GM19238 (cell line): Measurements from ENCODE around the gene COPS9.

Experiments used
- DNase-seq: peaks from one replicate; pipeline ENCODE4 v3.0.0; 2011; ENCODE audit warnings: low spot score; ENCODE audit not compliant: insufficient read length

Gene COPS9

GRCh38 chr2:240149943-240150784 is 14.1 kb upstream of the COPS9 start:
- DNase-seq = peak; percentile 74

GRCh38 chr2:240147911-240148587 is 11.9 kb upstream of the COPS9 start:
- no peak for DNase-seq

- DNase-seq = no peak
Observed at GRCh38 chr2:240147382-240147781, 11.3 kb upstream of the COPS9 start.

DNA sequence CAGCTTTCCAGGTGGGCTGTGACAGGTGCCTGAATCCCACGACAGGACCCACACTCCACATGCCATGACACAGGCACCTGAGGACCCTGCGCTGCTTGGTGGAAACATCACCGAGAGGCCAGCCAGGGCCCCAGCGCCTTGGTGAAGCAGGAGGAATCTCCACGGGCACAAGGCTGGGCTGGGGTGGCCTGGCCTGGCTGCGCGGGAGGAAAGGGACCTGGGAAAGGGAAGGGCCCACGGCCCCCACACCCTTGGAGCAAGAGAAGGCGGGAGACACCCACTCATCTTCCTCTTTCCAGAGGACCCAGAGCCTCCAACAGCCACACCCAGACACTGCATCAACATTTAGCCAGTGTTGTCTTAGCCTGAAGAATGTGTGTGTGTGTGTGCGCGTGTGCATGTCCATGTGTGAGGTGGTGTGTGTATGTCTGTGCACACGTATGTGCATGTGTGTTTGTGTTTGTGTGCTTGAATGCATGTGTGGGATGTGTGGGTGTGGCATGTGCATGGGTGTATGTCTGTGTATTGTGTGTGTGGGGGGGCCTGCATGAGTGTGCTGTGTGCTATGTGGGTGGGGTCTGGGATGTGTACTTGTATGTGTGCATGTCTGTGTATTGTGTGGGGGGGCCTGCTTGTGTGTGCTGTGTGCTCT is 10.6 kb upstream of the COPS9 start:
- DNase-seq = no peak

DNA sequence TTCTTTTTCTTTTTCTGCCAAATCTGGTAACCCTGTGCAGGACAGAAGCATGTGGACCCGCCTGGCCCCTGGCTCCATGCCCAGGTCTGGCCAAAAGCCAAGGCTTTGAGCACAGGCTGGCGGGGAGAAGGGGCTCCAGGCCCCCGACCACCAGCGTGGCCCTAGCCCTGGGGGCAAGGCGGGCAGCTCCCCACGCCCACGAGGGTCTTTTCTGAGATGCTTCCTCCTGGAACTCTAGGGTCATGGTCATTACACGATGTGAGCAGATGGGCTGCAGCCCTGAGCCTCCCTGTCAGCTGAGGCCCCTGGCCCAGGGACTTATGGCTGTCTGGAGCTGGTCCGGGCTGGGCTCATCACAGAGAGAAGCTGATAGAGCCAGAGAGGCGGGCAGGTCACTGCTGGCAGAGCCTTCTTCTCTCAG is 10.0 kb upstream of the COPS9 start:
- DNase-seq = no peak

DNA sequence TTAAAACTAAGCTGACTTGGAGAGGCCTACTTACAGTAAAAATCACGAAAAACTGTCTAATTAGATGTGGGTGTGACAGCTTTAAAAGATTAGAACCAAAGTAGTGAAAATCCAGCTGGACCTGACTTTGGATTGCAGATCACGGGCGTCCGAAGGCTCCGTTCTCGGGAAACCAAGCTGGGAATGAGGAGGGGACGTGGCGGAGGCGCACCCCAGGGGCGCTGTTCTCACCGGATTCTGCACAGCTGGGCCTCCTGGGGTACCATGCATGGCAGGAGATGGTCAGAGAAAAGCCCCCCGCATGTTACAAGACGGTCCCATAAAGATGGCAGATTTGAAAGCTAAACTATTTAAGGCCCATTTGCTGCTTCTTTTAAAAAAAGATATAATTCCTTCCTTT is 9.4 kb upstream of the COPS9 start:
- DNase-seq = no peak

- no peak for DNase-seq
Observed at GRCh38 chr2:240144649-240145261, 8.7 kb upstream of the COPS9 start.

- DNase-seq = peak; percentile 82
Observed at GRCh38 chr2:240143801-240144648, 7.9 kb upstream of the COPS9 start.

DNA sequence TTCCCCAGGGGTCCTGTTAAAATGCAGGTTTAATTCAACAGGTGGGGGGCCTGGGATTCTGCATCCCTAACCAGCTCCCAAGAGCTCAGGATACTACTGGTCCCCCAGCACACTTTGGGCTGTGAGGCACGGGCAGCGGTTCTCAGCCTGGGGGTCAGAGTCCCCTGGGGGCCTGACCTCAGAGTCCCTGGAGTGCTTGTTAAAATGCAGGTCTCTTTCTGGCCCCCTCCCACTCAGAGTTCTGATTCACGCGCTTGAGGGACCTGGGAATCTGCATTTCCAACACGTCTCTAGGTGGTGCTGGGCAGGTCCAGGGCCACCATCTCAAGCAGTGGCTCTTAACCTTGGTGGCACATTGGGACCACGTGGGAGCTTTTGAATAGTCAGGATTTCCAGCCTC is 7.2 kb upstream of the COPS9 start:
- DNase-seq = no peak

GRCh38 chr2:240142859-240143258 is 6.8 kb upstream of the COPS9 start:
- DNase-seq = no peak

GRCh38 chr2:240142256-240142775 is 6.2 kb upstream of the COPS9 start:
- no peak for DNase-seq

DNA sequence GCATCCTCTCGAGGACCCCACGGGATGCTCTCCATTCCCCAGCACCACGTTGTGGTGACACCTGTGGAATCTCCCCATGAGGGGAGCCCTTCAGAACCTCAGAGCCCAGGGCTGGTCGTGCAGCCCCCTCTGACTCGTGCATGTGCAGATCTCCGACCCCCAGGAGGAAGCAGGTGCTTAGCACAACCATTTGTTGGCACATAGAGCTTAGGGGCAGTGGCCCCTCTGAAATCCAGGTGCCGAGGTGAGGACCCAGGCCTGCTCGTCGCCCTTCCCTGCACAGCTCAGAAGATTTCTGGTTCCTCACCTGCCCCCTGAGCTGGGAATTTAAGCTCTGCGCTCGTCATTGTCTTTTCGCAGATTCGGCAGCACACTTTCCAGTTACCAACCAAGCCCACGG is 5.6 kb upstream of the COPS9 start:
- no peak for DNase-seq

GRCh38 chr2:240140920-240141319 is 4.8 kb upstream of the COPS9 start:
- DNase-seq = no peak

DNA sequence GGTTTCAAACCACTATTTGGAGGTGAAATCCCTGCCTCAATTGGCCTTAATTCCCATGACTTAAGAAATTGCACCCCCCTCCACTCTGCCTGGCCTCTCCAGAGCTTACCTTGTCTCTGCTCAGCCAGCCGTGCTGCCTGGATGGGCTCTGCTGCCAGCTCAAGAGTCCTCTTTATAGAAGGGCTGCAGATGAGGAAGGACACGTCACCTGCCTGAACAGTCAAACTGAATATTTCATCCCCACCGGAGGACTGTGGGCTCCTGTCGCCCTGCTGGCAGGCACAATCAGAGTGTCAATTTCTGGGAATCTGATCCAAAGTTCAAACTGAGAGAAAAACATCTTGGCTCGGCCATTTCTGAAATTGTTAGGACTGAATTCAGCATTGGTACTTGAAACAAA is 4.4 kb upstream of the COPS9 start, which contains the start of gene OTOS:
Gene OTOS, minus strand, starts transcription at position 148 of the 400 bp plus-strand sequence. CDS start 332 bp downstream, outside the sequence.
- no peak for DNase-seq

DNA sequence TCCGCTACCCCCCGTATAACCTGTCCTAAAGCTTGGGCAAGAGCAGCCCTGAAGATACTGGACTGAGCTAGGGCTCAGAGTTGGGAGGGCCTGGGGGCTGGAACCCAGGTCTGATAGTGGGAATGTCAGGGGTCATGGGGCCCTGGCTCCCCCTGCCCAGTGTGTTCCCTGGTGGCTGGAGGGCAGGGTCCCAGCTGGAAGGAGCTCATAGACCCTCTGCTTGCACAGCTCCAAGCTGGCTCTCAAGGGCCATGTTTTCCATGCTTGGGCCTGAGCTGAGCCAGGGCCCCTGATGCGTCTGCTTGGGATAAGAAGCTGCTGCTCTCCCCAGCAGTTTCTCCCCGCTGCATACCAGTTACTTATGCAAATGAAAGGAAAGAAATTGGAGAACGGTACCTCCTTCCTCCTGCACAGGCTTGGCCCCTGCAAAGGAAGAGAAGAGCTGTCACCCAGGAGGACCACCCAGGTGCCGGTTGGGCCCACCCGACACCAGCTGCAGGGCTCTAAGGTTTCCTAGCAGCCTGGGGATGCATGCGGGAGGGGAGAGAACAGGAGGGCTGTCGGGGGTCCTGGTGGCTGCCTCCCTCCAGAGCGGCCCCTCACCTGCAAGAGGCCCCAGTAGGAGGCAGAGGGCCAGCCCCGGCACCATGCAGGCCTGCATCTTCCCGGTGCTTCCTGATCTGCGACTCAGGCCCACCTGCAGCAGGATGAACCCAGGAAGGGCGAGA is 3.7 kb upstream of the COPS9 start:
- DNase-seq = no peak

DNA sequence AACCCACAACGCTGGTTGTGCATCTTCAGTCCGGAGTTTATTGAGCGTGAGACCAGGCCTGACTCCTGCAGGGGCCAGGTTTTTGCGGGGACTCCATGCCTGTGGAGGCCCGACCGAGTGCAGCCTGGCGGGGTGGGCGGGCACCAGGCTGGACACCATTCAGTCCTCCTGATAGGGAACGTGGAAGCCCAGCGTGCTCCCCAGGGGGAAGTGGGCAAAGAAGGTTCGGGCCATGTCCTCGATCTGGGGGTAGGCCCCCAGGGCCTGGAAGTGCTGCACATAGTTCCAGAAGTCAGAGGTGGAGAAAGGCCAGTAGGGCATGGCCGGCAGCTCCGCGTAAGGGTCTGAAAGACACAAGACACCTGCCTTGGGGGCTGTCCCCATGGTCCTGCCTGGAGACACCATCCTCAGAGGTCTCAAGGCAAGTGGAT is 2.9 kb upstream of the COPS9 start:
- no peak for DNase-seq

GRCh38 chr2:240138254-240138984 is 2.3 kb upstream of the COPS9 start:
- DNase-seq = no peak

- no peak for DNase-seq
Observed at GRCh38 chr2:240137596-240138253, 1.6 kb upstream of the COPS9 start.
